Lung (tissue), 12 donors: ENCODE results near the gene SART3. TPM values are rescaled to one million over a fixed set of nuclear protein-coding genes. Genes with fewer than 3 reads are reported as not detected.

Source experiments
- ATAC-seq: fragments of 200-7000 bp; cut with Tn5 transposase; one replicate; pipeline ENCODE4 v1.9.1; 2020; ENCODE audit warnings: moderate number of reproducible peaks; ENCODE audit not compliant: insufficient read depth, low FRiP score
- DNase-seq, 3 donors: peaks; one replicate each; pipeline ENCODE4 v3.0.0-alpha.2; 2013 to 2017
- H3K27ac ChIP-seq, 2 donors: one replicate each; pipeline ENCODE4 v1.5.1; 2013; ENCODE audit warnings: mild to moderate bottlenecking in 2 of 2, moderate library complexity in 2 of 2, control low read depth in 1 of 2, inconsistent platforms in 1 of 2, low read depth in 1 of 2, low read length in 1 of 2
- H3K27me3 ChIP-seq, 3 donors: one replicate each; pipeline ENCODE4 v1.5.1; 2013; ENCODE audit warnings: low read length in 2 of 3; ENCODE audit not compliant: control insufficient read depth in 3 of 3, insufficient read depth in 3 of 3
- H3K36me3 ChIP-seq, 4 donors: one replicate each; pipeline ENCODE4 v1.5.1; 2013; ENCODE audit warnings: low read length in 4 of 4, mild to moderate bottlenecking in 1 of 4, moderate library complexity in 1 of 4; ENCODE audit not compliant: control insufficient read depth in 4 of 4, insufficient read depth in 4 of 4
- H3K4me1 ChIP-seq, 5 donors: one replicate each; pipeline ENCODE4 v1.5.1; 2013; ENCODE audit warnings: low read length in 5 of 5, mild to moderate bottlenecking in 2 of 5, moderate library complexity in 1 of 5; ENCODE audit not compliant: control insufficient read depth in 5 of 5, insufficient read depth in 5 of 5
- H3K4me3 ChIP-seq: one replicate; pipeline ENCODE4 v1.5.1; 2013; ENCODE audit warnings: mild to moderate bottlenecking, control low read depth, moderate library complexity
- H3K9ac ChIP-seq, 2 donors: one replicate each; pipeline ENCODE4 v1.5.1; 2013; ENCODE audit warnings: low read length in 2 of 2, control low read depth in 1 of 2; ENCODE audit not compliant: insufficient read depth in 1 of 2
- H3K9me3 ChIP-seq, 4 donors: one replicate each; pipeline ENCODE4 v1.5.1; 2013; ENCODE audit warnings: low read length in 3 of 4, mild to moderate bottlenecking in 1 of 4, moderate library complexity in 1 of 4; ENCODE audit not compliant: control insufficient read depth in 4 of 4, insufficient read depth in 3 of 4
- CTCF ChIP-seq: IDR thresholded peaks from 2 replicates; pipeline ENCODE4 v1.5.1; 2012; ENCODE audit warnings: mild to moderate bottlenecking; ENCODE audit errors: control extremely low read depth, extremely low read depth
- WGBS, 2 donors: extraction: QIAGEN DNeasy Blood & Tissue Kit; methylation state at CpG; one replicate each; pipeline ENCODE4 v1.1.7; 2013; 5-methylcytosine and 5-hydroxymethylcytosine counted together
- polyA plus RNA-seq, 2 donors: library from polyadenylated mRNA; stranded (reverse); fragments of 200-250 nt; gene quantifications; one replicate each; pipeline ENCODE4 v1.2.1, GENCODE V29; 2013
- total RNA-seq, 2 donors: library from RNA; depleted of rRNA in 1 of 2; stranded (reverse); fragments of >200 nt in 1 of 2; gene quantifications; one replicate each; pipeline ENCODE4 v1.2.1, GENCODE V29; 2014 to 2021
- donor health status: control.
- donor health status: control.
- donor health status: Bipolar disorder and iron deficiency.
- donor health status: healthy.
- donor health status: DM: yes; HTN: yes; CAD: no.

The SART3 gene
- total and polyA plus RNA-seq, 4 donors = 12.2 to 107 (median 34.9) TPM

- WGBS, 2 donors = 68 to 77% methylated on average over 2 of the region's 2 CpGs
- peaks cover 0 to 4% (median 0%) of the 10 kb centered on the region in 4 donors for H3K9me3 ChIP-seq
- H3K27ac ChIP-seq = no peak overlapping the region
- H3K4me1 ChIP-seq = peaks cover 0 to 1% (median 0%) of the 10 kb centered on the region in 5 donors
- H3K27me3 ChIP-seq = no peaks in the 10 kb centered on the region
- no peaks in the 10 kb centered on the region for H3K36me3 ChIP-seq
- DNase-seq = no peak
- no peak for TF ChIP-seq CTCF
- no peak overlapping the region for H3K4me3 ChIP-seq
- no peak overlapping the region for H3K9ac ChIP-seq
- no peak for ATAC-seq
Measured at GRCh38 chr12:108475396-108475795, 85.6 kb downstream of the SART3 start.

GRCh38 chr12:108473400-108474055, 87.4 kb downstream of the SART3 start:
- H3K9ac ChIP-seq = no peak overlapping the region
- DNase-seq (no peak), ATAC-seq (no peak)
- H3K4me3 ChIP-seq = no peak overlapping the region
- H3K4me1 ChIP-seq = peaks cover 0 to 1% (median 0%) of the 10 kb centered on the region in 5 donors
- no peaks in the 10 kb centered on the region for H3K27me3 ChIP-seq
- no peaks in the 10 kb centered on the region for H3K36me3 ChIP-seq
- WGBS, 2 donors = 73 to 75% methylated on average over 5 of the region's 5 CpGs
- H3K27ac ChIP-seq = no peak overlapping the region
- no peak for TF ChIP-seq CTCF
- H3K9me3 ChIP-seq = peaks cover 0 to 3% (median 0%) of the 10 kb centered on the region in 4 donors

Other genes with a start within 250 kb of the SART3 start
- gene CMKLR1, start 221.9 kb downstream of the SART3 start, total RNA-seq = 10 to 100 TPM; 15.4 to 20.5 TPM
- gene CMKLR1, start 221.9 kb downstream of the SART3 start, polyA plus RNA-seq = 10 to 100 TPM in 1 of 2 donors, 1 to 10 TPM in 1; 4.4 to 19.6 TPM
- gene FICD, start 45.9 kb downstream of the SART3 start, total RNA-seq = 10 to 100 TPM in 1 of 2 donors, 1 to 10 TPM in 1; 4.8 to 17.1 TPM
- gene FICD, start 45.9 kb downstream of the SART3 start, polyA plus RNA-seq = 1 to 10 TPM; 3.5 to 9.3 TPM
- gene ISCU, start 1.4 kb upstream of the SART3 start, total RNA-seq = 10 to 100 TPM; 86.2 to 93.0 TPM
- gene ISCU, start 1.4 kb upstream of the SART3 start, polyA plus RNA-seq = 100 to 1,000 TPM in 1 of 2 donors, 10 to 100 TPM in 1; 95.5 to 132 TPM
- gene TMEM119, start 36.9 kb upstream of the SART3 start, total RNA-seq = 10 to 100 TPM; 22.5 to 31.9 TPM
- 10 to 100 TPM; 14.4 to 23.2 TPM for gene TMEM119, start 36.9 kb upstream of the SART3 start, polyA plus RNA-seq
- gene SELPLG, start 72.7 kb upstream of the SART3 start, total RNA-seq = 10 to 100 TPM; 11.3 to 47.2 TPM
- gene SELPLG, start 72.7 kb upstream of the SART3 start, polyA plus RNA-seq = 10 to 100 TPM; 13.8 to 97.0 TPM
- 100 to 1,000 TPM; 117 to 227 TPM for gene CORO1C, start 170.3 kb upstream of the SART3 start, total RNA-seq
- gene CORO1C, start 170.3 kb upstream of the SART3 start, polyA plus RNA-seq = 10 to 100 TPM; 36.4 to 93.5 TPM